HG03432 (cell line): ENCODE data around the gene ZGRF1.
"Not testable (repeated sequence)": the region's sequence is repeated elsewhere in the genome, so short reads cannot be mapped to it uniquely, and the experiment has no call there.

Experiments
- ATAC-seq: cut with Tn5 transposase; IDR thresholded peaks from one replicate; pipeline ENCODE4 v1.9.1; 2021; ENCODE audit warnings: mild to moderate bottlenecking, moderate library complexity; ENCODE audit not compliant: unreplicated experiment

Gene ZGRF1, protein sequence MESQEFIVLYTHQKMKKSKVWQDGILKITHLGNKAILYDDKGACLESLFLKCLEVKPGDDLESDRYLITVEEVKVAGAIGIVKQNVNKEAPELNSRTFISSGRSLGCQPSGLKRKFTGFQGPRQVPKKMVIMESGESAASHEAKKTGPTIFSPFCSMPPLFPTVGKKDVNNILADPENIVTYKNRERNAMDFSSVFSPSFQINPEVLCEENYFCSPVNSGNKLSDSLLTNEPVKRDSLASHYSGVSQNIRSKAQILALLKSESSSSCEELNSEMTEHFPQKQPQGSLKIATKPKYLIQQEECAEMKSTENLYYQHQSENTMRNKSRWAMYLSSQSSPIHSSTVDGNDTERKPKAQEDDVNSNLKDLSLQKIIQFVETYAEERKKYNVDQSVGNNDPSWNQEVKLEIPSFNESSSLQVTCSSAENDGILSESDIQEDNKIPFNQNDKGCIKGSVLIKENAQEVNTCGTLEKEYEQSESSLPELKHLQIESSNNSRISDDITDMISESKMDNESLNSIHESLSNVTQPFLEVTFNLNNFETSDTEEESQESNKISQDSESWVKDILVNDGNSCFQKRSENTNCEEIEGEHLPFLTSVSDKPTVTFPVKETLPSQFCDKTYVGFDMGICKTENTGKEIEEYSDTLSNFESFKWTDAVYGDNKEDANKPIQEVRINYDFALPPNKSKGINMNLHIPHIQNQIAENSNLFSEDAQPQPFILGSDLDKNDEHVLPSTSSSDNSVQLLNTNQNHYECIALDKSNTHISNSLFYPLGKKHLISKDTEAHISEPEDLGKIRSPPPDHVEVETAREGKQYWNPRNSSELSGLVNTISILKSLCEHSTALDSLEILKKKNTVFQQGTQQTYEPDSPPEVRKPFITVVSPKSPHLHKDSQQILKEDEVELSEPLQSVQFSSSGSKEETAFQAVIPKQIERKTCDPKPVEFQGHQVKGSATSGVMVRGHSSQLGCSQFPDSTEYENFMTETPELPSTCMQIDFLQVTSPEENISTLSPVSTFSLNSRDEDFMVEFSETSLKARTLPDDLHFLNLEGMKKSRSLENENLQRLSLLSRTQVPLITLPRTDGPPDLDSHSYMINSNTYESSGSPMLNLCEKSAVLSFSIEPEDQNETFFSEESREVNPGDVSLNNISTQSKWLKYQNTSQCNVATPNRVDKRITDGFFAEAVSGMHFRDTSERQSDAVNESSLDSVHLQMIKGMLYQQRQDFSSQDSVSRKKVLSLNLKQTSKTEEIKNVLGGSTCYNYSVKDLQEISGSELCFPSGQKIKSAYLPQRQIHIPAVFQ (N-terminal part only)

GRCh38 chr4:112636688-112637551, at the start of gene ZGRF1, which contains the start of gene LARP7:
Gene ZGRF1 (minus strand): TSS chr4:112636909. CDS start chr4:112633176, 3,733 bp downstream.
Gene LARP7 (plus strand): TSS chr4:112637143. CDS start chr4:112644670, 7,527 bp downstream.
- ATAC-seq: peak; percentile 94

DNA sequence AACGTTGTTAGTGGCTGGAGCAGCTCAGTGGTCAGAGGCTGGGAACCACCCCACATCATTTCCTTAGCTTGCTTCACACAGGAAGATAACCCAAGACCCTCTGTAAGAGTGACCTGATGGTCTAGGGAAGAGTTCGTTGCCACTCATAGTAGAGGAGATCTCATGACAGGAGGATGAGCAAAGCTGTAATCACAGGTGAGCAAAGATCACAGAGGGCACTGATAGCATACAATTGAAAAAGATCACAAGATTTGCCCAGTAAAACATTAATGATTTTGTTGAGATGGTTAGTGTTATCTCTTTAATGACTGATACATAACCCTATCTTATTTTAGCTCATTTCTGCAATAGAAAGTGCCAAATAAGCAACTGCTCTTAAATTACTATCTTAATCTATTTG, 44.3 kb upstream of the ZGRF1 start:
- no peak for ATAC-seq

GRCh38 chr4:112677519-112678091, 40.9 kb upstream of the ZGRF1 start:
- ATAC-seq: no peak

DNA sequence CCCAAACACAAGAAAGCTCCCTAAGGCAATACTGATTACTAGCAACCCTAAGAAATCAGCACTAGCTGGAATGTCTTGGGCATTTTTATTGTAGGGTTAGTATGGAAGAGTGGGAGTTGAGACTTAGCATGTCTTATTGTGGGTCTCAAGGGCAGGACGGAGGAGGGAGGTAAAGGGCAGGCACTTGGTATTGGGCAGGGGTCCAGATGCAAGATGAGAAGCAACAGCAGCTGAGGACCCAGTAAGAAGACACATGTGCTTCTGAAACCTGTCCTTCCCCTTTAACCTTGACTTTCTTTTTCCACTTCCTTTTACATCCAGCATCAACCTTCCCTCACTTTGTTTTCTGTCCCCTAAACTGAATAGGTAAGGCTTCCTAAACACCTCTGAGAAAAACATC, 37.7 kb upstream of the ZGRF1 start:
- ATAC-seq: no peak

DNA sequence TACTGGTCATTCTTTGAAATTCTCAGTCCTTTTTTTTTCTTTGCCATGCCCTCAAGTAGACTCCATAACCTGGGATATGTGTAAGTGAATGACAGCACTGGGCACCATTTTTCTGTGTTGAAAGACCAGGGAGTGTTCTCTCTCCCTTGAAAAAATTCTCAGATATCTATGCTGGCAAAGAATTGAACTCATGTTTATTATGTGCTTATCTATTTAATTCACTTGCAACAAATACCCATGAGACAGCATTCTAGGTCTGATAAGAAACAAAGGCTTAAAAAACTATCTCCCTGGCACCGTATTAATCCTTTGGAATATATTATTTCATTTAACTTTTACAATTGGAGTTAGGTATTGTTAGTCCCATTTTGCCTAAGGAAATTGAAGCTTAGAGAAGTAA, 37.0 kb upstream of the ZGRF1 start:
- ATAC-seq: no peak

GRCh38 chr4:112673076-112673475, 36.4 kb upstream of the ZGRF1 start:
- ATAC-seq: no peak

DNA sequence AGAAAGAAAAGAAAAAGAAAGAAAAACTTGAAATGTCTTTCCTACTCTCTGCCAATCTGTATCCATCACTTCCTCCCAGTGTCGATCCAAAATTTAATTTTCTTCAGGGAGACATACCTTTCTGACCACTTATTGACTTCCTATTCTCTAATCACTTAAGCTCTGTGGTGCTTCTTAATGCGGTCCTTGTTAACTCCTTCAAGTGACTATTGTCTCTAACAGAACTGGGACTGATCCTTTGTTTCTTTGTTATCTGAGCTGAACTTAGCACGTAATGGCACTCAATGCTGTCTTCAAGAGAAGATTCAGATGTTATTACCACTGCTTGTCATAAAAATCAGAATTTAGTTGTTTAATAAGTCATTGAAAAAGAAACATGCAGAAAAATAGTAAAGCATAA, 31.4 kb upstream of the ZGRF1 start:
- no peak for ATAC-seq

GRCh38 chr4:112664611-112665010, 27.9 kb upstream of the ZGRF1 start:
- ATAC-seq: no peak

- ATAC-seq: not testable (repeated sequence)
Observed at GRCh38 chr4:112656115-112656514, 19.4 kb upstream of the ZGRF1 start.

DNA sequence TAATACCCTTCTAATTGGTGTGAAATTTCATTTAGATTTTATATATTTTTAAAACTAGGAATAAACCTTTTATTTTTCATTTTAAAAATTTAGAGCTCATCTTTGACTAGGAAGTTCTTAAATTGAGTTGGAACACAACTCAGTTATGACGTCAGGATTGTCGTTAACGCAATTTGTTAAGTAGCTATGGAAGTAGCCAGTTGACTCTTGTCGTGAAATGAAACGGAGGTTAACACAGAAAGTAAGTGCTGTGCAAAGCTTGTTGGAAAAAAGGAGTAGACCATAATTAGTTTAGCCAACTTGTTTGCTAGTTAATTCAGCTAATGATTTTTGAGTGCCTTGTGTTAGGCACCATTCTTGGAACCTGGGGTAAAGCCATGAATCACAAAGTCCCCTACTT, 18.6 kb upstream of the ZGRF1 start:
- no peak for ATAC-seq

DNA sequence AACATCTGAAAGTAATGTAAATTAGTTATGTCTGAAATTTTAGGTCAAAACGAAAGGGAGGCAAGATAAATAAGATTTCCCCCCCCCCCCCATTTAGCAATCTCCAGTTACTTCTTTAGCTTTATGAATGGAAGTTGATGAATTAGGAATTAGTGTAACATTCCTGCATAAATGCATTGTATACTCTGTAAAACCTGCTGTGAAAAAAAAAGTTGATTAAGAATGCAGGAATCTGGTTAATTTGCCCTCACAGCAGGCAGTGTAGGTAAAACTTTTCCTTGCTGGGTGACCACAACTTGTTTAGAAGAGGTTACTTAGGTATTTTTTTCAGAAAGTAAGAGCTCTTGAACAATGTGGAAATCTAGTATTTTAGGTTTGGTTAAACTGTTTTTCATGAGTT, 15.5 kb upstream of the ZGRF1 start:
- no peak for ATAC-seq

GRCh38 chr4:112651641-112652040, 14.9 kb upstream of the ZGRF1 start:
- no peak for ATAC-seq

GRCh38 chr4:112650332-112650731, 13.6 kb upstream of the ZGRF1 start:
- no peak for ATAC-seq

GRCh38 chr4:112649055-112649408, 12.3 kb upstream of the ZGRF1 start:
- no peak for ATAC-seq

- no peak for ATAC-seq
Observed at GRCh38 chr4:112648263-112649054, 11.8 kb upstream of the ZGRF1 start.

DNA sequence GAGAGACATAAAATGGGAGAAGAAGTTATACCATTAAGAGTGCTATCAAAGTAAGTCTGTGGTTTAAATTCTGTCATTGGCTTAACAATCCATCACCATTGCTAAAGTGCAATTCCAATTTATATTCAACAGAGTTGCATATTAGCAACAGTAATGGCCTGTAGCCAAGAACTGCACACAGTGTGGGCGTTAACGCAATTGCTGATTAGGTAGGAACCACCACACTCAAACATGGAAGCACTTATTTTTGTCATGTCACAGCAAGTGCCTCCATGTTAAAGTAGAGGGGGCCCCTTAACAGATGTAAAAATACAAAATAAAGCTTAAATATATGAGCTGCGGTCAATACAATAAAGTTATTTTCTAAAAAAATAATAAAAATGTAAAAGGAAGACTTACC, 11.1 kb upstream of the ZGRF1 start:
- no peak for ATAC-seq

GRCh38 chr4:112646632-112647537, 10.2 kb upstream of the ZGRF1 start:
- ATAC-seq: no peak
